IPS-15b (cell line): ENCODE measurements around the gene TBXAS1.

Source experiments
- H3K27me3 ChIP-seq: one replicate; pipeline ENCODE4 v1.6.1; 2013; ENCODE audit warnings: low read length; ENCODE audit not compliant: control insufficient read depth, insufficient read depth
- H3K36me3 ChIP-seq: one replicate; pipeline ENCODE4 v1.6.1; 2013; ENCODE audit warnings: low read length; ENCODE audit not compliant: control insufficient read depth, insufficient read depth
- H3K4me1 ChIP-seq: one replicate; pipeline ENCODE4 v1.6.1; 2013; ENCODE audit warnings: mild to moderate bottlenecking, low read length; ENCODE audit not compliant: control insufficient read depth, insufficient read depth
- H3K4me3 ChIP-seq: one replicate; pipeline ENCODE4 v1.5.1; 2013; ENCODE audit warnings: low read depth, low read length
- H3K9ac ChIP-seq: one replicate; pipeline ENCODE4 v1.6.1; 2013; ENCODE audit warnings: low read depth, mild to moderate bottlenecking, low read length
- H3K9me3 ChIP-seq: one replicate; pipeline ENCODE4 v1.6.1; 2013; ENCODE audit warnings: mild to moderate bottlenecking, low read length; ENCODE audit not compliant: control insufficient read depth, insufficient read depth

TBXAS1 gene

GRCh38 chr7:139966949-139967348 is 137.9 kb downstream of the TBXAS1 start:
- Histone ChIP-seq H3K36me3 (no peaks in the 10 kb centered on the region), H3K4me3 (no peak overlapping the region), H3K27me3 (no peaks in the 10 kb centered on the region), H3K9ac (no peak overlapping the region), H3K9me3 (no peaks in the 10 kb centered on the region), H3K4me1 (peaks cover 4% of the 10 kb centered on the region)

GRCh38 chr7:139968931-139969330 is 139.9 kb downstream of the TBXAS1 start:
- Histone ChIP-seq H3K9ac (no peak overlapping the region), H3K36me3 (no peaks in the 10 kb centered on the region), H3K4me1 (peaks cover 20% of the 10 kb centered on the region), H3K4me3 (no peak overlapping the region), H3K27me3 (no peaks in the 10 kb centered on the region), H3K9me3 (no peaks in the 10 kb centered on the region)

GRCh38 chr7:139972029-139972428 is 143.0 kb downstream of the TBXAS1 start:
- Histone ChIP-seq H3K27me3 (no peaks in the 10 kb centered on the region), H3K4me3 (no peak overlapping the region), H3K9ac (no peak overlapping the region), H3K4me1 (peaks cover 20% of the 10 kb centered on the region), H3K36me3 (no peaks in the 10 kb centered on the region), H3K9me3 (no peaks in the 10 kb centered on the region)

- no peaks in the 10 kb centered on the region for H3K27me3 ChIP-seq
- no peak overlapping the region for H3K9ac ChIP-seq
- no peaks in the 10 kb centered on the region for H3K9me3 ChIP-seq
- H3K36me3 ChIP-seq = no peaks in the 10 kb centered on the region
- peaks cover 20% of the 10 kb centered on the region for H3K4me1 ChIP-seq
- H3K4me3 ChIP-seq = no peak overlapping the region
Observed at GRCh38 chr7:139973101-139974050, 144.3 kb downstream of the TBXAS1 start.

- Histone ChIP-seq H3K36me3 (no peaks in the 10 kb centered on the region), H3K9me3 (no peaks in the 10 kb centered on the region), H3K27me3 (no peaks in the 10 kb centered on the region), H3K4me3 (no peak overlapping the region), H3K9ac (no peak overlapping the region), H3K4me1 (peaks cover 20% of the 10 kb centered on the region)
Observed at GRCh38 chr7:139974179-139974811, 145.2 kb downstream of the TBXAS1 start.

- no peaks in the 10 kb centered on the region for H3K27me3 ChIP-seq
- no peak overlapping the region for H3K4me3 ChIP-seq
- peaks cover 19% of the 10 kb centered on the region for H3K4me1 ChIP-seq
- H3K36me3 ChIP-seq = no peaks in the 10 kb centered on the region
- H3K9me3 ChIP-seq = no peaks in the 10 kb centered on the region
- H3K9ac ChIP-seq = no peak overlapping the region
Observed at GRCh38 chr7:139976055-139976837, 147.2 kb downstream of the TBXAS1 start.

GRCh38 chr7:139976838-139977656 is 148.0 kb downstream of the TBXAS1 start:
- H3K4me3 ChIP-seq = no peak overlapping the region
- peaks cover 15% of the 10 kb centered on the region for H3K4me1 ChIP-seq
- H3K9ac ChIP-seq = no peak overlapping the region
- no peaks in the 10 kb centered on the region for H3K27me3 ChIP-seq
- no peaks in the 10 kb centered on the region for H3K36me3 ChIP-seq
- H3K9me3 ChIP-seq = no peaks in the 10 kb centered on the region

GRCh38 chr7:139981511-139981895 is 152.4 kb downstream of the TBXAS1 start:
- H3K9me3 ChIP-seq = no peaks in the 10 kb centered on the region

GRCh38 chr7:139982927-139983920 is 154.2 kb downstream of the TBXAS1 start:
- Histone ChIP-seq H3K4me1 (no peaks in the 10 kb centered on the region), H3K36me3 (no peaks in the 10 kb centered on the region), H3K4me3 (no peak overlapping the region), H3K9me3 (no peaks in the 10 kb centered on the region), H3K9ac (no peak overlapping the region), H3K27me3 (no peaks in the 10 kb centered on the region)

More at GRCh38 chr7:139981511-139981895, 152.4 kb downstream of the TBXAS1 start:
- no peak overlapping the region for H3K9ac ChIP-seq
- no peaks in the 10 kb centered on the region for H3K27me3 ChIP-seq
- no peaks in the 10 kb centered on the region for H3K4me1 ChIP-seq
- H3K36me3 ChIP-seq = no peaks in the 10 kb centered on the region
- no peak overlapping the region for H3K4me3 ChIP-seq
